Measurements from ENCODE around the gene GTF2I.
"Not testable (repeated sequence)": the region's sequence is repeated elsewhere in the genome, so short reads cannot be mapped to it uniquely, and the experiment has no call there.

GTF2I gene

DNA sequence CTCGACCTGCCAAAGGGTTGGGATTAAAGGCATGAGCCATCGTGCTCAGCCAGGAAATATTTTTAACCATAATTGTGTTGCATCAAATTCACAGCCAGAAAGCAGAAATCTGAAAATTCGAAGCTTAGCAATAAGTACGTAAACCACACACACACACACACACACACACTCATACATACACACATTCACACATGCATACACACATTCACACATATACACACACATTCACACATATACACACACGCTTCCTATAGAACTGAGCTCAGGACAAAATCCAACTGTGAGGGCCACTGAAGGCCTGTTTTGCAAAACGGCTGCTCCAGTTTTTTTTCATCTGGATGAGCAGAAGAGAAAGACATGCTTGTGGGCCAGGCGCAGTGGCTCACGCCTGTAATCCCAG is 25.0 kb upstream of the GTF2I start:
- no peak for DNase-seq
- no peak overlapping the region for H3K27ac ChIP-seq (ENCODE audit: insufficient read depth, low read length, poor library complexity, severe bottlenecking)
- no peak overlapping the region for H3K4me3 ChIP-seq (ENCODE audit: insufficient read depth, low read depth, low read length, poor library complexity, severe bottlenecking)
- no peaks in the 10 kb centered on the region for H3K36me3 ChIP-seq (ENCODE audit: control insufficient read depth, insufficient read depth, low read length)
- H3K4me1 ChIP-seq (ENCODE audit: control insufficient read depth, insufficient read depth, low read length, poor library complexity, severe bottlenecking) = no peaks in the 10 kb centered on the region
- H3K27me3 ChIP-seq (replicated peaks; ENCODE audit: control insufficient read depth, insufficient read depth, low read length, poor library complexity, severe bottlenecking) = no peaks in the 10 kb centered on the region
- no peaks in the 10 kb centered on the region for H3K9me3 ChIP-seq (ENCODE audit: control insufficient read depth, low read length)

DNA sequence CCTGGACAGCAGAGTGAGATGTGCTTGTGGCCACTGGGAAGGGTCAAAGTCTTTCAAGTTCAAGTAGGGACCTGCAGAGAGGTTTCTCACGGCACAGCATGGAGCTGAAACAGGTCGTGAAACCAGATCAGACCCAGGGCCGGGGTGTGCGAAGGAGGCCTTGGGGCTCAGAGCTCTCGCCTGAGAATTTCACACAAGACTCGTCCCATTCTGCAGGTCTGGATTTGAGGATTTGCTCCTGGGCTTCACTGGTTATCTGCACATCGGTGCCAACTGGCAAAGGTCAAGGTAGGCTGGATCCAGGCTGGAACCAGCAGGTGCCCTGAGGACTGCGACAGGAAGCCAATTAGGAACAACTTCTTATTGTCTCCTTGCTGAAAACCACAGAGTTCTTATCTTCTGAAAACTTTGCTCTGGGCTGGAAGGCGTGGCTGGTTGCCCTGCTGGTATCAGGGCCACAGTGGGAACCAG is 24.0 kb upstream of the GTF2I start:
- Histone ChIP-seq H3K27me3 (replicated peaks; ENCODE audit: control insufficient read depth, insufficient read depth, low read length, poor library complexity, severe bottlenecking) (no peaks in the 10 kb centered on the region), H3K27ac (ENCODE audit: insufficient read depth, low read length, poor library complexity, severe bottlenecking) (no peak overlapping the region), H3K9me3 (ENCODE audit: control insufficient read depth, low read length) (no peaks in the 10 kb centered on the region), H3K4me3 (ENCODE audit: insufficient read depth, low read depth, low read length, poor library complexity, severe bottlenecking) (no peak overlapping the region), H3K36me3 (ENCODE audit: control insufficient read depth, insufficient read depth, low read length) (no peaks in the 10 kb centered on the region), H3K4me1 (ENCODE audit: control insufficient read depth, insufficient read depth, low read length, poor library complexity, severe bottlenecking) (no peaks in the 10 kb centered on the region)
- no peak for DNase-seq

DNA sequence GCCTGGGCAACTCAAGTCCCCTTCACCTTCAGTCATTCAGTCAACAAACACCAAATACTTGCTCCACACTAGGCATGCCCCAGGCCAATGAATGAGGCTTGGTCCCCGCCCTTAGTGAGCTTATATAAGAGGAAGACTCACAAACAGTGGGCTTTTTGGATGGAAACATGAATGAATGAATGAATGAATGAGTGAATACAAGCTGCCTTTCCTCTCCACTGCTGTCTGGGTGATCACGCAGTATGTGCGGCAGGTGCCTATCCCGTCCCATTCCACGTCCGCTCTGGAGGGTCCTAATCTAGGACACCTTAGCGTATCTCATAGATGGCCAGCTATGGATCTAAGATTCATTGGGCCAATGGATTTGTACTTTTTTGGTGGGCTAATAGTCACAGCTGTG is 19.8 kb upstream of the GTF2I start:
- Histone ChIP-seq H3K4me3 (ENCODE audit: insufficient read depth, low read depth, low read length, poor library complexity, severe bottlenecking) (no peak overlapping the region), H3K9me3 (ENCODE audit: control insufficient read depth, low read length) (no peaks in the 10 kb centered on the region), H3K27me3 (replicated peaks; ENCODE audit: control insufficient read depth, insufficient read depth, low read length, poor library complexity, severe bottlenecking) (no peaks in the 10 kb centered on the region), H3K27ac (ENCODE audit: insufficient read depth, low read length, poor library complexity, severe bottlenecking) (no peak overlapping the region), H3K4me1 (ENCODE audit: control insufficient read depth, insufficient read depth, low read length, poor library complexity, severe bottlenecking) (no peaks in the 10 kb centered on the region), H3K36me3 (ENCODE audit: control insufficient read depth, insufficient read depth, low read length) (no peaks in the 10 kb centered on the region)
- DNase-seq = no peak

DNA sequence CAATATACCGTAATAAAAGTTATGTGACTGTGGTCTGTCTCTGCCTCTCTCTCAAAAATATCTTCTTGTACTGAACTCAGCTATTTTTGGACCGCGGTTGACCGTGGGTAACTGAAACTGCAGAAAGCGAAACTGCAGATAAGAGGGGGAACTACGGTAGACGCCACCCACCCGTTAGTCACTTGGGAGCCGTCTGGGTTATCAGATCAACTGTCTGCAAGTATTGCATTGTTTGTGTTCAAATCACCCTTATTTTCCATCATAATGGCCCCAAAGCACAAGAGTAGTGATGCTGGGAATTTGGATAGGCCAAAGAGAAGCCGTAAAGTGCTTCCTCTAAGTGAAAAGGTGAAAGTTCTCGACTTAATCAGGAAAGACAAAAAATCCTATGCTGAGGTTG is 7.5 kb upstream of the GTF2I start:
- H3K27ac ChIP-seq (ENCODE audit: insufficient read depth, low read length, poor library complexity, severe bottlenecking) = peak overlapping the region; percentile 68
- H3K9me3 ChIP-seq (ENCODE audit: control insufficient read depth, low read length); H3K36me3 ChIP-seq (ENCODE audit: control insufficient read depth, insufficient read depth, low read length); H3K27me3 ChIP-seq (replicated peaks; ENCODE audit: control insufficient read depth, insufficient read depth, low read length, poor library complexity, severe bottlenecking); H3K4me1 ChIP-seq (ENCODE audit: control insufficient read depth, insufficient read depth, low read length, poor library complexity, severe bottlenecking): not testable (repeated sequence)
- DNase-seq = peak; percentile 44 to 56 (median 46)
- H3K4me3 ChIP-seq (ENCODE audit: insufficient read depth, low read depth, low read length, poor library complexity, severe bottlenecking) = peak overlapping the region; percentile 37

DNA sequence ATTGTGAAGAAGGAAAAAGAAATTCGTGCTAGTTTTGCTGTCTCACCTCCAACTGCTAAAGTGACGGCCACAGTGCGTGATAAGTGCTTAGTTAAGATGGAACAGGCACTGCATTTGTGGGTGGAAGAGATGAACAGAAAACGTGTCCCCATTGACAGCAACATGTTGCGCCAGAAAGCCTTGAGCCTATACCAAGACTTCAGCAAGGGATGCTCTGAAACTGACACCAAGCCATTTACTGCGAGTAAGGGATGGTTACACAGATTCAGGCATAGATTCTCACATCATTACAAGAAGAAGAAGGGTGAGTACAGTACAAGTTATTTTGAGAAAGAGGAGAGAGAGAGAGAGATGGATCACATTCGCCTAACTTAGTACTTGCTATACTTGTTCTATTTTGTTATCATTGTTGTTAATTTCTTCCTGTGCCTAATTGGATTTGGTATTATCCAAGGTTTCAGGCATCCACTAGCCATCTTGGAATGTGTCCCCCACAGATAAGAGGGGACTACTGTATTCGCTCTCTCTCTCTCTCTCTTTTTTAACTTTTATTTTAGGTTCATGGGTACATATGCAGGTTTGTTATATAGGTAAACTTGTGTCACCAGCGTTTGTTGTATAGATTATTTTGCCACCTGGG is 6.9 kb upstream of the GTF2I start:
- H3K4me1 ChIP-seq (ENCODE audit: control insufficient read depth, insufficient read depth, low read length, poor library complexity, severe bottlenecking); H3K9me3 ChIP-seq (ENCODE audit: control insufficient read depth, low read length); H3K27me3 ChIP-seq (replicated peaks; ENCODE audit: control insufficient read depth, insufficient read depth, low read length, poor library complexity, severe bottlenecking); H3K36me3 ChIP-seq (ENCODE audit: control insufficient read depth, insufficient read depth, low read length); DNase-seq: not testable (repeated sequence)
- peak overlapping the region; percentile 37 for H3K4me3 ChIP-seq (ENCODE audit: insufficient read depth, low read depth, low read length, poor library complexity, severe bottlenecking)
- H3K27ac ChIP-seq (ENCODE audit: insufficient read depth, low read length, poor library complexity, severe bottlenecking) = peak overlapping the region; percentile 68

DNA sequence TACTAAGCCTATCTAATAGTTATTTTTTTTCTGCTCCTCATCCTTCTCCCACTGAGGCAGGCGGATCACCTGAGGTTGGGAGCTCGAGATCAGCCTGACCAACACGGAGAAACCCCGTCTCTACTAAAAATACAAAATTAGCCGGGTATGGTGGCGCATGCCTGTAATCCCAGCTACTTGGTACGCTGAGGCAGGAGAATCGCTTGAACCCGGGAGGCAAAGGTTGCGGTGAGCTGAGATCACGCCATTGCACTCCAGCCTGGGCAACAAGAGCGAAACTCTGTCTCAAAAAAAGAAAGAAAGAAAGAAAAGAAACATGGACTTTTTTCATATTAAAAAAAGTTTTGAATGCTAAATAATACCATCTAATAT is 6.4 kb upstream of the GTF2I start:
- H3K4me3 ChIP-seq (ENCODE audit: insufficient read depth, low read depth, low read length, poor library complexity, severe bottlenecking); H3K4me1 ChIP-seq (ENCODE audit: control insufficient read depth, insufficient read depth, low read length, poor library complexity, severe bottlenecking); H3K27me3 ChIP-seq (replicated peaks; ENCODE audit: control insufficient read depth, insufficient read depth, low read length, poor library complexity, severe bottlenecking); H3K36me3 ChIP-seq (ENCODE audit: control insufficient read depth, insufficient read depth, low read length); DNase-seq; H3K9me3 ChIP-seq (ENCODE audit: control insufficient read depth, low read length): not testable (repeated sequence)
- peak overlapping the region; percentile 68 for H3K27ac ChIP-seq (ENCODE audit: insufficient read depth, low read length, poor library complexity, severe bottlenecking)

DNA sequence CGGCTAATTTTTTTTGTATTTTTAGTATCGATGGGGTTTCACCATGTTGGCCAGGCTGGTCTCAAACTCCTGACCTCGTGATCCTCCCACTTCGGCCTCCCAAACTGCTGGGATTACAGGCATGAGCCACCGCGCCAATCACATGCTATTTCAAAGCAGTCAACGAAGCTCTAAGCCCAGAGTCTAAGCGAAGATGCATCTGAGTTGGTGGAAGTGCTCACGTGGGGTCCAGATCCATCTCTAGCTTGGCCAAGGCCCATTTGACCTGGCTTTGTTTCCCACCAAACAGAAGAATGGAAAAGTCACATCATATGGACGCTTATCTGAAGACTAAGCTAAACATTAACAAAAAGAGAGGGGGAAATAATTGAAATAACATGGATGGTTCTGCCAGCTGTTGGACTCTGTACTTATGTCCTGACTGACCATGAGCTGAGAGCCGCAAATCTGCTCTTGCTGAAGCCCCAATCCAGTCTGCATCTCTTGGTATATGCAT is 3.8 kb upstream of the GTF2I start:
- DNase-seq = no peak

DNA sequence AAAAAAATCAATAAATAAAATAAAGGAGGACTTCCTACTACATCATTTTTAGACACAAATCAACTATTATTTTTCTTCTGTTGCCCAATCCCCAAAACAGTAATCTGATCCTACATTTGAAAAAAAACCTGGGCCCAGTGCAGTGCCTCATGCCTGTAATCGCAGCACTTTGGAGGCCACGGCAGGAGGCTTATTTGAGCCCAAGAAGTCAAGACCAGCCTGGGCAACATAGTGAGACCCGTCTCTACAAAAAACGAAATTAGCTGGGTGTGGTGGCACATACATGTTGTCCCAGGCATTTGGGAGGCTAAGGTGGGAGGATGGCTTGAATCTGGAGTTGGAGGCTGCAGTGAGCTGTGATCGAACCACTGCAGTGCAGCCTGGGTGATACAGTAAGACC is 2.7 kb upstream of the GTF2I start:
- no peaks in the 10 kb centered on the region for H3K36me3 ChIP-seq (ENCODE audit: control insufficient read depth, insufficient read depth, low read length)
- H3K27ac ChIP-seq (ENCODE audit: insufficient read depth, low read length, poor library complexity, severe bottlenecking) = no peak overlapping the region
- no peaks in the 10 kb centered on the region for H3K27me3 ChIP-seq (replicated peaks; ENCODE audit: control insufficient read depth, insufficient read depth, low read length, poor library complexity, severe bottlenecking)
- no peak overlapping the region for H3K4me3 ChIP-seq (ENCODE audit: insufficient read depth, low read depth, low read length, poor library complexity, severe bottlenecking)
- no peaks in the 10 kb centered on the region for H3K9me3 ChIP-seq (ENCODE audit: control insufficient read depth, low read length)
- H3K4me1 ChIP-seq (ENCODE audit: control insufficient read depth, insufficient read depth, low read length, poor library complexity, severe bottlenecking) = peaks cover 19% of the 10 kb centered on the region
- no peak for DNase-seq

More for the DNA sequence above, 3.8 kb upstream of the GTF2I start:
- Histone ChIP-seq H3K27ac (ENCODE audit: insufficient read depth, low read length, poor library complexity, severe bottlenecking) (no peak overlapping the region), H3K4me3 (ENCODE audit: insufficient read depth, low read depth, low read length, poor library complexity, severe bottlenecking) (no peak overlapping the region), H3K4me1 (ENCODE audit: control insufficient read depth, insufficient read depth, low read length, poor library complexity, severe bottlenecking) (peaks cover 9% of the 10 kb centered on the region), H3K36me3 (ENCODE audit: control insufficient read depth, insufficient read depth, low read length) (no peaks in the 10 kb centered on the region), H3K27me3 (replicated peaks; ENCODE audit: control insufficient read depth, insufficient read depth, low read length, poor library complexity, severe bottlenecking) (no peaks in the 10 kb centered on the region), H3K9me3 (ENCODE audit: control insufficient read depth, low read length) (no peaks in the 10 kb centered on the region)

DNA sequence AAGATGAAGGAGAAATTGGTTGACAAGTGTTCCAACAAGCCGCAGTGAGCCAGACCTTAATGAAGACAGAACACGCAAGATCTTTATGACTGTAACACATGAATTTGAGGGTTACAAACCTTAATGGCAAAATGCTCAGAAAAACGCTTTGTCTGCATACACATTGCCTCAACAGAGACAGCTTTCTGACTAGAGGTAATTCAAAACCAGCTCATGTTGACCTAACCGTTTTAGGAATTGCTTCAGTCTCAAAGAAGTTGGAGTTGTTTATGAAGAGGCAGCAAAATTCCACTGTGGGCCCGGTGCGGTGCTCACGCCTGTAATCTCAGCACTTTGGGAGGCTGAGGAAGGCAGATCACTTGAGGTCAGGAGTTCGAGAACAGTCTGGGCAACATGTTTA is 2.2 kb upstream of the GTF2I start:
- no peaks in the 10 kb centered on the region for H3K9me3 ChIP-seq (ENCODE audit: control insufficient read depth, low read length)
- no peak overlapping the region for H3K27ac ChIP-seq (ENCODE audit: insufficient read depth, low read length, poor library complexity, severe bottlenecking)
- H3K36me3 ChIP-seq (ENCODE audit: control insufficient read depth, insufficient read depth, low read length) = no peaks in the 10 kb centered on the region
- H3K4me3 ChIP-seq (ENCODE audit: insufficient read depth, low read depth, low read length, poor library complexity, severe bottlenecking) = no peak overlapping the region
- peaks cover 22% of the 10 kb centered on the region for H3K4me1 ChIP-seq (ENCODE audit: control insufficient read depth, insufficient read depth, low read length, poor library complexity, severe bottlenecking)
- no peaks in the 10 kb centered on the region for H3K27me3 ChIP-seq (replicated peaks; ENCODE audit: control insufficient read depth, insufficient read depth, low read length, poor library complexity, severe bottlenecking)
- DNase-seq = no peak

DNA sequence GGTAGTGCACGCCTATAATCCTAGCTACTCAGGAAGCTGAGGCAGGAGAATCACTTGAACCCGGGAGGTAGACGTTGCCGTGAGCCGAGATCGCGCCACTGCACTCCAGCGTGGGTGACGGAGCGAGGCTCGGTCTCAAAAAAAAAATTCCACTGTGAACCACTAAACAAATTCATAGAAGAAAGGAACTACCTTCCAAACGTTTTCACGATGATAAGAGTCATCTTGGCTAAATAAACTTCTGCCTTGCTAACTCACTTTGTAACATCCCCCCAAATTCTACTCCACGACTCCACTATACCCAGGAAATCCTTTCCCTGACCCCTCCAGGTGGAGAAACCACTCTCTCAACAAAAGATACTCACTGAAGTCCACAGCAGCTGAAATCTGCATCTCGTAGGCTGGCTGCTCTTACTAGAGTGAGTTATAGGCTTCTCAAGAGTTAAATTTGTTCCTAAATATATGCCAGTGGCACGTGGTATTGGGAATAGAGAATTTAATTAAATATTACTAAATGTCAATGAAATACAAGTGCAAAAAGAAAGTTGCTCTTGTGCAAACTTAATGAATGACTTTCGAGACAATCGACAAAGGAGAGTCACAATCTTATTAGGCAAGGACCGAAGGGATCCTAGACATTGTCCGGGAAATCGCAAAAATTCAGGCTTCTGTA is 1.6 kb upstream of the GTF2I start:
- Histone ChIP-seq H3K27me3 (replicated peaks; ENCODE audit: control insufficient read depth, insufficient read depth, low read length, poor library complexity, severe bottlenecking) (no peaks in the 10 kb centered on the region), H3K36me3 (ENCODE audit: control insufficient read depth, insufficient read depth, low read length) (no peaks in the 10 kb centered on the region), H3K4me1 (ENCODE audit: control insufficient read depth, insufficient read depth, low read length, poor library complexity, severe bottlenecking) (peaks cover 23% of the 10 kb centered on the region), H3K9me3 (ENCODE audit: control insufficient read depth, low read length) (no peaks in the 10 kb centered on the region), H3K27ac (ENCODE audit: insufficient read depth, low read length, poor library complexity, severe bottlenecking) (peak overlapping the region; percentile 50), H3K4me3 (ENCODE audit: insufficient read depth, low read depth, low read length, poor library complexity, severe bottlenecking) (peak overlapping the region; percentile 36)
- DNase-seq = no peak

Measured in effector memory CD4-positive, alpha-beta T cell (primary cell).